Neural progenitor cell (in vitro differentiated cells): Measurements from ENCODE around the gene TMX2.

Experiments used
- EZH2phosphoT487 ChIP-seq: fragments of 200-600 bp; sonication (generic); IDR thresholded peaks from 2 replicates; pipeline ENCODE4 v1.6.1; 2017; ENCODE audit warnings: antibody characterized with exemption
- TF ChIP-seq, protein P1 (sequence below): fragments of 200-600 bp; sonication (generic); IDR thresholded peaks from 2 replicates; pipeline ENCODE4 v1.5.1; 2017; ENCODE audit warnings: antibody characterized with exemption, mild to moderate bottlenecking

DNA sequence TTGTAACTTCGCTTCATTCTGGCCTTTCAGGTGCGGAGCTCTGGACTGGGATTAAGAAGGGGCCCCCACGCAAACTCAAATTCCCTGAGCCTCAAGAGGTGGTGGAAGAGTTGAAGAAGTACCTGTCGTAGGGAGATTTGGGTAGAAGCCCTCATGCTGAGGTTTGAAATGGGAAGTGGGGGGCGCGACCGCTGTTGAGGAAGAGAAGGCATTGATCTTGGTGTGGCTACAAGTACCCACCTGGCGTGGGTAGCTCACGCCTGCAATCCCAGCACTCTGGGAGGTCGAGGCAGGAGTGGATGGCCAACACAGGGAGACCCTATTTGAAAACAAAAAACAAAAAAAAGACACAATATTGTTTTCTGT, 29.7 kb downstream of the TMX2 start:
- TF ChIP-seq, protein P1, sequence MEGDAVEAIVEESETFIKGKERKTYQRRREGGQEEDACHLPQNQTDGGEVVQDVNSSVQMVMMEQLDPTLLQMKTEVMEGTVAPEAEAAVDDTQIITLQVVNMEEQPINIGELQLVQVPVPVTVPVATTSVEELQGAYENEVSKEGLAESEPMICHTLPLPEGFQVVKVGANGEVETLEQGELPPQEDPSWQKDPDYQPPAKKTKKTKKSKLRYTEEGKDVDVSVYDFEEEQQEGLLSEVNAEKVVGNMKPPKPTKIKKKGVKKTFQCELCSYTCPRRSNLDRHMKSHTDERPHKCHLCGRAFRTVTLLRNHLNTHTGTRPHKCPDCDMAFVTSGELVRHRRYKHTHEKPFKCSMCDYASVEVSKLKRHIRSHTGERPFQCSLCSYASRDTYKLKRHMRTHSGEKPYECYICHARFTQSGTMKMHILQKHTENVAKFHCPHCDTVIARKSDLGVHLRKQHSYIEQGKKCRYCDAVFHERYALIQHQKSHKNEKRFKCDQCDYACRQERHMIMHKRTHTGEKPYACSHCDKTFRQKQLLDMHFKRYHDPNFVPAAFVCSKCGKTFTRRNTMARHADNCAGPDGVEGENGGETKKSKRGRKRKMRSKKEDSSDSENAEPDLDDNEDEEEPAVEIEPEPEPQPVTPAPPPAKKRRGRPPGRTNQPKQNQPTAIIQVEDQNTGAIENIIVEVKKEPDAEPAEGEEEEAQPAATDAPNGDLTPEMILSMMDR: no peak
- no peak for TF ChIP-seq EZH2phosphoT487
